ENCODE measurements around the gene MED1. TPM values are rescaled to one million over a fixed set of nuclear protein-coding genes. Genes with fewer than 3 reads are reported as not detected.

Gene MED1
- total and polyA plus RNA-seq, 4 donors: 4.4 to 19.3 (median 9.1) TPM

DNA sequence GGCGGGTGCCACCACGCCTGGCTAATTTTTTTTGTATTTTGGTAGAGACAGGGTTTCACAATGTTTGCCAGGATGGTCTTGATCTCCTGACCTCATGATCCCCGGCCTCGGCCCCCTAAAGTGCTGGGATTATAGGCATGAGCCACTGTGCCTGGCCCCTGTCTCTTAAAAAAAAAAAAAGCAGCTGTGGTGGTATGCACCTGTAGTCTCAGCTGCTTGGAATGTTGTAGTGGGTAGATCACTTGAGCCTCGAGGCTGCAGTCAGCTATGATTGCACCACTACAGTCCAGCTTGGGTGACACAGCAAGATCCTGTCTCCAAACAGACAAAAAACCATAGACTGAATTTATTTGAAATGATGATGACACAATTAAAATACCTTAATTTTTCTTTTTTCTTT, 34.5 kb upstream of the MED1 start:
- 97% methylated on average over 5 of the region's 5 CpGs for WGBS
- Histone ChIP-seq H3K9me3 (ENCODE audit: control insufficient read depth in 4 of 4, low read length in 3 of 4) (no peaks in the 10 kb centered on the region), H3K27ac (ENCODE audit: low read depth in 1 of 2, low read length in 2 of 2) (no peak overlapping the region), H3K4me1 (ENCODE audit: control insufficient read depth in 4 of 4, insufficient read depth in 4 of 4, low read length in 3 of 4) (no peaks in the 10 kb centered on the region), H3K36me3 (ENCODE audit: control insufficient read depth in 4 of 4, insufficient read depth in 3 of 4, low read depth in 1 of 4, low read length in 3 of 4) (peaks cover 6 to 11% (median 7%) of the 10 kb centered on the region in 4 donors), H3K9ac (ENCODE audit: low read depth in 1 of 2, low read length in 2 of 2) (no peak overlapping the region), H3K4me3 (ENCODE audit: low read depth in 1 of 3, low read length in 3 of 3) (no peak overlapping the region), H3K27me3 (ENCODE audit: control insufficient read depth in 4 of 4, insufficient read depth in 4 of 4, low read length in 3 of 4) (no peaks in the 10 kb centered on the region)
- DNase-seq (ENCODE audit: low spot score): no peak
- TF ChIP-seq, protein P1, sequence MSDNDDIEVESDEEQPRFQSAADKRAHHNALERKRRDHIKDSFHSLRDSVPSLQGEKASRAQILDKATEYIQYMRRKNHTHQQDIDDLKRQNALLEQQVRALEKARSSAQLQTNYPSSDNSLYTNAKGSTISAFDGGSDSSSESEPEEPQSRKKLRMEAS (IDR thresholded peaks at IDR 0.05): no peak
- no peak for TF ChIP-seq HNF4G (IDR thresholded peaks at IDR 0.05)
- TF ChIP-seq HNF4A (conservative IDR thresholded peaks at IDR 0.05): no peak
- no peak for TF ChIP-seq SP1 (IDR thresholded peaks at IDR 0.05)
- no peak for TF ChIP-seq NR2F2 (IDR thresholded peaks at IDR 0.05)
- TF ChIP-seq RAD21 (IDR thresholded peaks at IDR 0.05): no peak
- TF ChIP-seq GABPA (IDR thresholded peaks at IDR 0.05 in 1 of 2, conservative IDR thresholded peaks at IDR 0.05 in 1 of 2): no peak
- TF ChIP-seq FOXA1 (IDR thresholded peaks at IDR 0.05): no peak

DNA sequence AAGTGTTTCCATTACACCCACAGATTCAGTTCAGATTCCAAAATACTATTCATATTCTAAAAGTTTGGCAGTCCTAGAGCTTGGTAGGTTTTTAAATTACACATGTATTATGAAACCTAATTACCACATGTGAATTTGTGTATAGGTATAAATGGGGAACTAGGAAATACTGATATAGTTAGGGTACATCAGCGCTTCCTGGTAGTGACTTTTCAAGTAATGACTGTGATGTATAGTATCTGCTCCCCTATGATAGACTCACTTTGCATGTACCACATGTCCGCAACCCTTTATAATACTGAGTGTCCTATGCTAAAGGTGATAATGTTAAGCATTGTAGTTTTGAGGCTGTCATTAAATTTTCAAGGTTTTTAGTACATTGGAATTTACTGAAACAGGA, 33.1 kb upstream of the MED1 start:
- Histone ChIP-seq H3K27me3 (ENCODE audit: control insufficient read depth in 4 of 4, insufficient read depth in 4 of 4, low read length in 3 of 4) (no peaks in the 10 kb centered on the region), H3K27ac (ENCODE audit: low read depth in 1 of 2, low read length in 2 of 2) (no peak overlapping the region), H3K4me3 (ENCODE audit: low read depth in 1 of 3, low read length in 3 of 3) (no peak overlapping the region), H3K9ac (ENCODE audit: low read depth in 1 of 2, low read length in 2 of 2) (no peak overlapping the region), H3K4me1 (ENCODE audit: control insufficient read depth in 4 of 4, insufficient read depth in 4 of 4, low read length in 3 of 4) (no peaks in the 10 kb centered on the region), H3K36me3 (ENCODE audit: control insufficient read depth in 4 of 4, insufficient read depth in 3 of 4, low read depth in 1 of 4, low read length in 3 of 4) (peaks cover 4 to 13% (median 8%) of the 10 kb centered on the region in 4 donors), H3K9me3 (ENCODE audit: control insufficient read depth in 4 of 4, low read length in 3 of 4) (no peaks in the 10 kb centered on the region)
- TF ChIP-seq TAF1 (conservative IDR thresholded peaks at IDR 0.05): no peak
- no peak for TF ChIP-seq FOXA1 (IDR thresholded peaks at IDR 0.05)
- TF ChIP-seq RAD21 (IDR thresholded peaks at IDR 0.05): no peak
- TF ChIP-seq, protein P2, sequence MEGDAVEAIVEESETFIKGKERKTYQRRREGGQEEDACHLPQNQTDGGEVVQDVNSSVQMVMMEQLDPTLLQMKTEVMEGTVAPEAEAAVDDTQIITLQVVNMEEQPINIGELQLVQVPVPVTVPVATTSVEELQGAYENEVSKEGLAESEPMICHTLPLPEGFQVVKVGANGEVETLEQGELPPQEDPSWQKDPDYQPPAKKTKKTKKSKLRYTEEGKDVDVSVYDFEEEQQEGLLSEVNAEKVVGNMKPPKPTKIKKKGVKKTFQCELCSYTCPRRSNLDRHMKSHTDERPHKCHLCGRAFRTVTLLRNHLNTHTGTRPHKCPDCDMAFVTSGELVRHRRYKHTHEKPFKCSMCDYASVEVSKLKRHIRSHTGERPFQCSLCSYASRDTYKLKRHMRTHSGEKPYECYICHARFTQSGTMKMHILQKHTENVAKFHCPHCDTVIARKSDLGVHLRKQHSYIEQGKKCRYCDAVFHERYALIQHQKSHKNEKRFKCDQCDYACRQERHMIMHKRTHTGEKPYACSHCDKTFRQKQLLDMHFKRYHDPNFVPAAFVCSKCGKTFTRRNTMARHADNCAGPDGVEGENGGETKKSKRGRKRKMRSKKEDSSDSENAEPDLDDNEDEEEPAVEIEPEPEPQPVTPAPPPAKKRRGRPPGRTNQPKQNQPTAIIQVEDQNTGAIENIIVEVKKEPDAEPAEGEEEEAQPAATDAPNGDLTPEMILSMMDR (IDR thresholded peaks at IDR 0.05; ENCODE audit: low read depth, low read length, missing input control): no peak
- TF ChIP-seq, protein P3, sequence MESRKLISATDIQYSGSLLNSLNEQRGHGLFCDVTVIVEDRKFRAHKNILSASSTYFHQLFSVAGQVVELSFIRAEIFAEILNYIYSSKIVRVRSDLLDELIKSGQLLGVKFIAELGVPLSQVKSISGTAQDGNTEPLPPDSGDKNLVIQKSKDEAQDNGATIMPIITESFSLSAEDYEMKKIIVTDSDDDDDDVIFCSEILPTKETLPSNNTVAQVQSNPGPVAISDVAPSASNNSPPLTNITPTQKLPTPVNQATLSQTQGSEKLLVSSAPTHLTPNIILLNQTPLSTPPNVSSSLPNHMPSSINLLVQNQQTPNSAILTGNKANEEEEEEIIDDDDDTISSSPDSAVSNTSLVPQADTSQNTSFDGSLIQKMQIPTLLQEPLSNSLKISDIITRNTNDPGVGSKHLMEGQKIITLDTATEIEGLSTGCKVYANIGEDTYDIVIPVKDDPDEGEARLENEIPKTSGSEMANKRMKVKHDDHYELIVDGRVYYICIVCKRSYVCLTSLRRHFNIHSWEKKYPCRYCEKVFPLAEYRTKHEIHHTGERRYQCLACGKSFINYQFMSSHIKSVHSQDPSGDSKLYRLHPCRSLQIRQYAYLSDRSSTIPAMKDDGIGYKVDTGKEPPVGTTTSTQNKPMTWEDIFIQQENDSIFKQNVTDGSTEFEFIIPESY (IDR thresholded peaks at IDR 0.05): no peak
- no peak for TF ChIP-seq HNF4G (IDR thresholded peaks at IDR 0.05)
- no peak for DNase-seq (ENCODE audit: low spot score)
- WGBS: 99% methylated on average over 2 of the region's 2 CpGs

DNA sequence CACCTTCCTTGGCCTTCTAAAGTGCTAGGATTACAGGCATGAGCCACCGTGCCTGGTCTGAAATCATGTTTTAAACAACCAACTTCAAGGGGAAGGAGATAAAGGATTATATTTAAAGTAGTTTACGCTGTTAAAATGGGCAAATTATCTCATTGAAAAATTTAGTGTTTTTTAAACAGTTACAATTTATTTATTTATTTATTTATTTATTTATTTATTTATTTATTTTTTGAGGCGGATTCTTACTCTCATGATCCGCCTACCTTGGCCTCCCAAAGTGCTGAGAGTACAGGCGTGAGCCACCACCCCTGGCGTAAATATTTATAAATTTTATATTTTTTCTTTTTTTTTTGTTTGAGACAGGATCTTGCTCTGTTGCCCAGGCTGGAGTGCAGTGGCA, 32.4 kb upstream of the MED1 start:
- 98% methylated on average over 6 of the region's 6 CpGs for WGBS
- Histone ChIP-seq H3K4me1 (ENCODE audit: control insufficient read depth in 4 of 4, insufficient read depth in 4 of 4, low read length in 3 of 4) (no peaks in the 10 kb centered on the region), H3K27me3 (ENCODE audit: control insufficient read depth in 4 of 4, insufficient read depth in 4 of 4, low read length in 3 of 4) (no peaks in the 10 kb centered on the region), H3K27ac (ENCODE audit: low read depth in 1 of 2, low read length in 2 of 2) (no peak overlapping the region), H3K36me3 (ENCODE audit: control insufficient read depth in 4 of 4, insufficient read depth in 3 of 4, low read depth in 1 of 4, low read length in 3 of 4) (peaks cover 4 to 13% (median 8%) of the 10 kb centered on the region in 4 donors), H3K4me3 (ENCODE audit: low read depth in 1 of 3, low read length in 3 of 3) (no peak overlapping the region), H3K9me3 (ENCODE audit: control insufficient read depth in 4 of 4, low read length in 3 of 4) (no peaks in the 10 kb centered on the region), H3K9ac (ENCODE audit: low read depth in 1 of 2, low read length in 2 of 2) (no peak overlapping the region)
- DNase-seq (ENCODE audit: low spot score): no peak
- TF ChIP-seq HNF4A (conservative IDR thresholded peaks at IDR 0.05) (no peak), HNF4G (IDR thresholded peaks at IDR 0.05) (no peak), RAD21 (IDR thresholded peaks at IDR 0.05) (no peak), GABPA (IDR thresholded peaks at IDR 0.05 in 1 of 2, conservative IDR thresholded peaks at IDR 0.05 in 1 of 2) (no peak), FOXA1 (IDR thresholded peaks at IDR 0.05) (no peak), RXRA (IDR thresholded peaks at IDR 0.05) (no peak)
- TF ChIP-seq, protein P4, sequence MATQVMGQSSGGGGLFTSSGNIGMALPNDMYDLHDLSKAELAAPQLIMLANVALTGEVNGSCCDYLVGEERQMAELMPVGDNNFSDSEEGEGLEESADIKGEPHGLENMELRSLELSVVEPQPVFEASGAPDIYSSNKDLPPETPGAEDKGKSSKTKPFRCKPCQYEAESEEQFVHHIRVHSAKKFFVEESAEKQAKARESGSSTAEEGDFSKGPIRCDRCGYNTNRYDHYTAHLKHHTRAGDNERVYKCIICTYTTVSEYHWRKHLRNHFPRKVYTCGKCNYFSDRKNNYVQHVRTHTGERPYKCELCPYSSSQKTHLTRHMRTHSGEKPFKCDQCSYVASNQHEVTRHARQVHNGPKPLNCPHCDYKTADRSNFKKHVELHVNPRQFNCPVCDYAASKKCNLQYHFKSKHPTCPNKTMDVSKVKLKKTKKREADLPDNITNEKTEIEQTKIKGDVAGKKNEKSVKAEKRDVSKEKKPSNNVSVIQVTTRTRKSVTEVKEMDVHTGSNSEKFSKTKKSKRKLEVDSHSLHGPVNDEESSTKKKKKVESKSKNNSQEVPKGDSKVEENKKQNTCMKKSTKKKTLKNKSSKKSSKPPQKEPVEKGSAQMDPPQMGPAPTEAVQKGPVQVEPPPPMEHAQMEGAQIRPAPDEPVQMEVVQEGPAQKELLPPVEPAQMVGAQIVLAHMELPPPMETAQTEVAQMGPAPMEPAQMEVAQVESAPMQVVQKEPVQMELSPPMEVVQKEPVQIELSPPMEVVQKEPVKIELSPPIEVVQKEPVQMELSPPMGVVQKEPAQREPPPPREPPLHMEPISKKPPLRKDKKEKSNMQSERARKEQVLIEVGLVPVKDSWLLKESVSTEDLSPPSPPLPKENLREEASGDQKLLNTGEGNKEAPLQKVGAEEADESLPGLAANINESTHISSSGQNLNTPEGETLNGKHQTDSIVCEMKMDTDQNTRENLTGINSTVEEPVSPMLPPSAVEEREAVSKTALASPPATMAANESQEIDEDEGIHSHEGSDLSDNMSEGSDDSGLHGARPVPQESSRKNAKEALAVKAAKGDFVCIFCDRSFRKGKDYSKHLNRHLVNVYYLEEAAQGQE (IDR thresholded peaks at IDR 0.05): no peak
- TF ChIP-seq, protein P2 (IDR thresholded peaks at IDR 0.05; ENCODE audit: low read depth, low read length, missing input control): no peak
- TF ChIP-seq, protein P3 (IDR thresholded peaks at IDR 0.05): no peak
- TF ChIP-seq, protein P5, sequence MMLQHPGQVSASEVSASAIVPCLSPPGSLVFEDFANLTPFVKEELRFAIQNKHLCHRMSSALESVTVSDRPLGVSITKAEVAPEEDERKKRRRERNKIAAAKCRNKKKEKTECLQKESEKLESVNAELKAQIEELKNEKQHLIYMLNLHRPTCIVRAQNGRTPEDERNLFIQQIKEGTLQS (IDR thresholded peaks at IDR 0.05): no peak

Measured in liver (tissue), 9 donors.